Coronary artery (tissue), 2 donors: ENCODE measurements around the gene SHROOM2.
A peak's percentile ranks its signal among the peaks of the same experiment; 100 is the strongest.

Experiments
- DNase-seq: peaks from one replicate; pipeline ENCODE4 v3.0.0-alpha.2; 2017; ENCODE audit warnings: low spot score
- H3K27ac ChIP-seq, 2 donors: fragments of 200-600 bp; sonication (generic); one replicate each; pipeline ENCODE4 v1.5.1; 2016 to 2019
- H3K4me3 ChIP-seq: fragments of 200-600 bp; sonication (generic); 2 replicates; pipeline ENCODE4 v1.5.1; 2016; ENCODE audit warnings: mild to moderate bottlenecking, moderate library complexity
- CTCF ChIP-seq: fragments of 200-600 bp; sonication (generic); IDR thresholded peaks from one replicate; pipeline ENCODE4 v1.5.1; 2019; ENCODE audit warnings: antibody characterized with exemption

Gene SHROOM2

GRCh38 chrX:9995855-9996339, 209.7 kb downstream of the SHROOM2 start:
- Histone ChIP-seq H3K4me3 (no peak overlapping the region), H3K27ac (no peak overlapping the region)
- DNase-seq = peak; percentile 85
- TF ChIP-seq CTCF = peak; percentile 91

DNA sequence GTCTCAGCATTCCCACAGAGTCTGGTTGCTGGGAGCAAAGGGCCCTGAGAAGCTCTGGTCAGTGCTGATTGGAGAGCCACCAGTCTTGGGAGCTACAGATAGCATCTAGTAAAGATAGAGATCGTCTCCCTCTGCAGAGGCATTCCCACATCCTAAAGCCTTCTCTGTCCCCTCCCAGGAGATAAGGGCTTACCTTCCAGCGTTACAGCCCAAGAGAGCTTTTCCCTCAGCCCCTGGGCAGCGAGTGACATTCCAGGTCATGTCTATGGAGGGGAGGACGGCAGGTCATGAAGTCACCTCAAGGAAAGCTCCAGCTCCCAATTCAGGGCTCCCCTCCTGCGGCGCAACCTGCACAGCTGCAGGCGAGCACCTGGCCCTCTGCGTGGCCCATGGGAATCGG, 210.8 kb downstream of the SHROOM2 start:
- TF ChIP-seq CTCF = no peak
- Histone ChIP-seq H3K27ac (no peak overlapping the region), H3K4me3 (no peak overlapping the region)
- no peak for DNase-seq

- no peak overlapping the region for H3K27ac ChIP-seq
- DNase-seq = no peak
- no peak overlapping the region for H3K4me3 ChIP-seq
- no peak for TF ChIP-seq CTCF
These were observed 211.3 kb downstream of the SHROOM2 start for GRCh38 chrX:9997524-9997923.
